Smooth muscle cell (in vitro differentiated cells): ENCODE data around the gene CFAP92. TPM values are rescaled to one million over a fixed set of nuclear protein-coding genes. Genes with fewer than 3 reads are reported as not detected.

Experiments used
- DNase-seq: peaks from one replicate; lab custom pipeline; 2025; ENCODE audit not compliant: unreplicated experiment; lab: John Stamatoyannopoulos, UW
- H2AFZ ChIP-seq: fragments of 200-600 bp; sonication (generic); 2 replicates; pipeline ENCODE4 v1.6.0; 2016; ENCODE audit warnings: antibody characterized with exemption, low read depth, mild to moderate bottlenecking
- H3F3A ChIP-seq: fragments of 200-600 bp; sonication (generic); 2 replicates; pipeline ENCODE4 v1.6.0; 2017; ENCODE audit warnings: antibody characterized with exemption, low read depth
- H3K27ac ChIP-seq: fragments of 200-600 bp; sonication (generic); 2 replicates; pipeline ENCODE4 v1.5.1; 2016; ENCODE audit warnings: low read depth, mild to moderate bottlenecking
- H3K27me3 ChIP-seq: fragments of 200-600 bp; sonication (generic); 2 replicates; pipeline ENCODE4 v1.6.1; 2016; ENCODE audit warnings: low read depth, mild to moderate bottlenecking
- H3K36me3 ChIP-seq: fragments of 200-600 bp; sonication (generic); 2 replicates; pipeline ENCODE4 v1.5.1; 2016; ENCODE audit warnings: low read depth
- H3K4me1 ChIP-seq: fragments of 200-600 bp; sonication (generic); 2 replicates; pipeline ENCODE4 v1.5.1; 2016; ENCODE audit warnings: low read depth
- H3K4me2 ChIP-seq: fragments of 200-600 bp; sonication (generic); 2 replicates; pipeline ENCODE4 v1.6.0; 2016; ENCODE audit warnings: mild to moderate bottlenecking
- H3K4me3 ChIP-seq: fragments of 200-600 bp; sonication (generic); 2 replicates; pipeline ENCODE4 v1.5.1; 2016; ENCODE audit warnings: mild to moderate bottlenecking
- H3K79me2 ChIP-seq: fragments of 200-600 bp; sonication (generic); 2 replicates; pipeline ENCODE4 v1.6.0; 2016; ENCODE audit warnings: low read depth, mild to moderate bottlenecking
- H3K9ac ChIP-seq: fragments of 200-600 bp; sonication (generic); 2 replicates; pipeline ENCODE4 v1.6.0; 2016; ENCODE audit warnings: low read depth
- H3K9me3 ChIP-seq: fragments of 200-600 bp; sonication (generic); replicated peaks from 2 replicates; pipeline ENCODE4 v1.5.1; 2016; ENCODE audit warnings: low read depth
- H4K20me1 ChIP-seq: fragments of 200-600 bp; sonication (generic); 2 replicates; pipeline ENCODE4 v1.6.0; 2016; ENCODE audit warnings: low read depth
- CTCF ChIP-seq: fragments of 200-600 bp; sonication (generic); IDR thresholded peaks from 2 replicates; pipeline ENCODE4 v1.5.1; 2017; ENCODE audit warnings: borderline replicate concordance, mild to moderate bottlenecking, antibody characterized with exemption; ENCODE audit not compliant: insufficient read depth, poor library complexity, severe bottlenecking
- WGBS: methylation state at CpG from one replicate; pipeline ENCODE4 v1.1.7; 2016; ENCODE audit warnings: low lambda C conversion rate; 5-methylcytosine and 5-hydroxymethylcytosine counted together
- polyA plus RNA-seq: library from polyadenylated mRNA; unstranded; fragments of >200 nt; fragmentation: Nextera tagmentation; extraction: Ambion mirVana; gene quantifications from 2 replicates; pipeline ENCODE4 v1.2.1, GENCODE V29; 2016
- total RNA-seq: library from RNA; depleted of rRNA; stranded (reverse); fragments of >200 nt; gene quantifications from 2 replicates; pipeline ENCODE4 v1.2.3, GENCODE V29; 2014

CFAP92 gene, protein sequence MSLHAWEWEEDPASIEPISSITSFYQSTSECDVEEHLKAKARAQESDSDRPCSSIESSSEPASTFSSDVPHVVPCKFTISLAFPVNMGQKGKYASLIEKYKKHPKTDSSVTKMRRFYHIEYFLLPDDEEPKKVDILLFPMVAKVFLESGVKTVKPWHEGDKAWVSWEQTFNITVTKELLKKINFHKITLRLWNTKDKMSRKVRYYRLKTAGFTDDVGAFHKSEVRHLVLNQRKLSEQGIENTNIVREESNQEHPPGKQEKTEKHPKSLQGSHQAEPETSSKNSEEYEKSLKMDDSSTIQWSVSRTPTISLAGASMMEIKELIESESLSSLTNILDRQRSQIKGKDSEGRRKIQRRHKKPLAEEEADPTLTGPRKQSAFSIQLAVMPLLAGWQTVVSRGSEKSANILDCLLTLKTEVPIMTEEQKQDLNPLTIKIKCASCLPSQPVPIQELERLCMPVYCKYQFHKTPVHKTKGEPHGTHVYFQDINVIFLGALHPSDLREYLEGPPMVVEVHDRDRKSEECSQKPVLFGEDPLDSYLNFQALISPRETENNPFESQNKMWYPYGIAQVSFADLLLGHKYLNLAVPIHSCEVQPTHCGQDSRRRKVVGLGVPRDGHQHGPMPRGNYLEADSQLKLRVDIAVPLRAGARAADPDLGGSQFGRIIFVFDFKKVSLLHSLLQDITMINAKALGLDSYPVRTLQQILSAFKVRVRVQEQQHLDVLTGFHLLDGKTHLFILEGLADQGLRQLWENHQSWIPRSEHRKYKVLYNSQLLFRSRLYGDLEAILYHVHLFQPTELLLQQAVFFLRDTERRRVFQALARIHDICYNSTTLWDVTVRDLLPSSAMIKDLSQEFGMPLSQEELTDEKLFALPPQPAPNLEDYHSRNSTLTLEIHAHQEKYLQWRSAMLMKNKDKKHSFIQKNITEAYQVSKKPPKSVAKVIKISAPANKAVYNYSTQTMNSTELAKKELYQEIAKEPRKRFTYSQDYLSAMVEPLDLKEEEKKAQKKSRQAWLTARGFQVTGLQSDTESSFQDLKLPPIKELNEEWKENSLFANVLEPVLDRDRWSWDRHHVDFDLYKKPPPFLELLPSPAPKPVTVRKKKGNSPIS
- total RNA-seq = 0.49 and 0.67 TPM in 2 replicates
- 0.85 and 0.89 TPM in 2 replicates for polyA plus RNA-seq

DNA sequence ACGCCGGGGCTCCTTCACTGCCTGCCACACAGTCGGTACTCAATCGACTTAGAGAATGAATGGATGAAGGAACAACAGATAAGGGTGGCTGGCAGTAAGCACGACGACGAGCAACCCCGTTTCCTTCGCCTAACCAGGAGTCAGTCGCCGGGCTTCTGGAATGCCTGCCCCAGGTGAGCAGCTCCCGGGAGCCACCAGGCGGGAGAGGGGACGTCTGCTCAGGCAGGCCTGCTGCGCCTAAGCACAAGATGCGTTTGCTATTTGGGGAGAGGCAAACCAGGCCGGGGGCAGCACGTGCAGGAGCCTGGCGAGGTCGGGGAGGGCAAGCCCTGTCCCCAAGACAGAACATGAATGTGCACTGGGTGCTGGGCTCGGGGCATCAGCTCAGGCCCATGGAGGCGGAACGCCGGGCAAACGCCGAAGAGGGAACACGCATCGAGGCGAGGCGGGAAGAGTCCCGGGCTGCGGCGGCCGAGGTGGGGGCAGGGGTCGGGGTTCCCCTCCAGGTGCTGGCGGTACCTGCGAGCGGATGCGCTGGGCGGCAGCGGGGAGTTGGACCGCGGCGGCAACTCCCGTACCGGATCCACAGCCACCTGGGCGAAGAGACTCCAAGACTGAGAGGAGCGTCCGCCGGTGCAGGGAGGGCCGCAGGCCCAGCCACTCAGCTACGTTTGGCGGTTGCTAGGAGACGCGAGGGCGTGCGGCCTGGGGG lies at the start of gene CFAP92:
CFAP92 (minus strand) TSS at position 616 of the 712 bp plus-strand sequence. CDS start 772 bp downstream, outside the sequence.
- Histone ChIP-seq H3F3A (no peaks in the 10 kb centered on the region), H3K79me2 (no peaks in the 10 kb centered on the region), H3K36me3 (no peaks in the 10 kb centered on the region), H3K27me3 (peaks cover 28% of the 10 kb centered on the region), H4K20me1 (no peaks in the 10 kb centered on the region), H3K4me1 (peaks cover 24% of the 10 kb centered on the region), H3K9ac (peak within 1 kb of the TSS; percentile 30), H3K27ac (no peak within 1 kb of the TSS), H3K9me3 (no peaks in the 10 kb centered on the region), H2AFZ (peak within 1 kb of the TSS; percentile 64), H3K4me2 (peak within 1 kb of the TSS; percentile 86), H3K4me3 (peak within 1 kb of the TSS; percentile 56)
- peak; percentile 59 for DNase-seq
- 6% methylated on average over 45 of the region's 57 CpGs for WGBS
- no peak for TF ChIP-seq CTCF

DNA sequence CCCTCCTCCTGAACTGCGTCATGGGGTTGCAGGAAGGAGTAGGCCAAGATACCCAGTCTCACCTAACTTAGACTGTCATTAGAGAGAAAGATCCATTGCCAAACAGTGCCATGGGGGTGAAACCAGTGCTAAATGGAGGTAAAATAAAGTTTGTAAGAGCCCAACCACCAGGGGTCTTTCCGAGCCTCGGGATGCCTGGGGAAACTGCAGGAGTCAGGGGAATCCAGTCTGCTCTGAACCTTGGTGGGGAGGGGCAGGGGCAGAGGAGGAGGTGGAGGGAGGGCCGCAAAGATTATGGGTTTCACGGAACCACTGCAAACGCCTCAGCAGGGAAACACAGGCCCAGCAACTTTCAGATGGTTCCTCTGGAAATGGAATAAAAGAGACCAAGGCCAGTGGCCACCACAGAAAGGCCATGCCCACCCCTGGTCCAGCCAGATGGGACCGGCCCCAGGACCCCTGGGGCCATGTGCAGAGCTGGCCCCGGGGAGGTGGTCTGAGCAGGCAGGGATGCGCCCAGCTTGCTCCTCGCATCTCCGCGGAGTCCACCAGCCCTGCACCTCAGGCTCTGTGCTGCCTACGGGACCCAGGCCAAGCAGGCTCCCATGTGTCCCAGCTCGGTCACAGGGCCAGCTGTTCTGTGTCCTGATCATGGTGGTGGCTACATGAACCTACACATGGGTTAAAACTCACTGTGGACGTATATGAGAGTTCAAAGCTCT lies 46.9 kb upstream of the CFAP92 start:
- Histone ChIP-seq H3K4me2 (no peak overlapping the region), H3K36me3 (no peaks in the 10 kb centered on the region), H3F3A (no peaks in the 10 kb centered on the region), H3K9me3 (no peaks in the 10 kb centered on the region), H4K20me1 (no peaks in the 10 kb centered on the region), H3K79me2 (no peaks in the 10 kb centered on the region), H3K4me3 (no peak overlapping the region), H3K27me3 (no peaks in the 10 kb centered on the region), H3K9ac (no peak overlapping the region), H3K4me1 (no peaks in the 10 kb centered on the region), H2AFZ (no peak overlapping the region), H3K27ac (no peak overlapping the region)
- TF ChIP-seq CTCF = no peak
- DNase-seq = no peak
- 89% methylated on average over 15 of the region's 15 CpGs for WGBS

GRCh38 chr3:129040039-129040336 lies 46.1 kb upstream of the CFAP92 start:
- Histone ChIP-seq H3K9ac (no peak overlapping the region), H3K27me3 (no peaks in the 10 kb centered on the region), H3K4me3 (no peak overlapping the region), H2AFZ (no peak overlapping the region), H3K79me2 (no peaks in the 10 kb centered on the region), H3F3A (no peaks in the 10 kb centered on the region), H3K4me2 (no peak overlapping the region), H3K27ac (no peak overlapping the region), H3K9me3 (no peaks in the 10 kb centered on the region), H4K20me1 (no peaks in the 10 kb centered on the region), H3K4me1 (no peaks in the 10 kb centered on the region), H3K36me3 (no peaks in the 10 kb centered on the region)
- TF ChIP-seq CTCF = no peak
- DNase-seq = no peak
- 83% methylated on average over 3 of the region's 3 CpGs for WGBS
